MM.1S (cell line): ENCODE data around the gene CALU.

ENCODE experiments used
- DNase-seq: peaks from one replicate; pipeline ENCODE4 v3.0.0-alpha.2; 2015
- H2AFZ ChIP-seq: fragments of 300-600 bp; sonication (generic); 2 replicates; pipeline ENCODE4 v1.6.0; 2016; ENCODE audit warnings: antibody characterized with exemption, low read length
- H3F3A ChIP-seq: fragments of 300-600 bp; sonication (generic); 2 replicates; pipeline ENCODE4 v1.6.1; 2016; ENCODE audit warnings: mild to moderate bottlenecking, antibody characterized with exemption, low read length, moderate library complexity, mixed read lengths; ENCODE audit not compliant: insufficient read depth
- H3K27ac ChIP-seq: fragments of 300-600 bp; sonication (generic); 2 replicates; pipeline ENCODE4 v1.5.1; 2016; ENCODE audit warnings: mild to moderate bottlenecking, low read length
- H3K27me3 ChIP-seq: fragments of 300-600 bp; sonication (generic); replicated peaks from 2 replicates; pipeline ENCODE4 v1.6.0; 2016; ENCODE audit warnings: low read length; ENCODE audit not compliant: insufficient read depth
- H3K36me3 ChIP-seq: fragments of 300-600 bp; sonication (generic); replicated peaks from 2 replicates; pipeline ENCODE4 v1.6.1; 2016; ENCODE audit warnings: mild to moderate bottlenecking, low read length, mixed read lengths; ENCODE audit not compliant: insufficient read depth
- H3K4me1 ChIP-seq: fragments of 300-600 bp; sonication (generic); 2 replicates; pipeline ENCODE4 v1.6.1; 2016; ENCODE audit warnings: low read length, mixed read lengths
- H3K4me2 ChIP-seq: fragments of 300-600 bp; sonication (generic); 2 replicates; pipeline ENCODE4 v1.6.0; 2016; ENCODE audit warnings: low read depth, low read length
- H3K4me3 ChIP-seq: fragments of 300-600 bp; sonication (generic); 2 replicates; pipeline ENCODE4 v1.5.1; 2016; ENCODE audit warnings: low read length, mixed read lengths
- H3K79me2 ChIP-seq: fragments of 300-600 bp; sonication (generic); 2 replicates; pipeline ENCODE4 v1.6.1; 2016; ENCODE audit warnings: mixed run types, low read length, mixed read lengths
- H3K9ac ChIP-seq: fragments of 300-600 bp; sonication (generic); 2 replicates; pipeline ENCODE4 v1.6.1; 2016; ENCODE audit warnings: low read length, mixed read lengths
- H3K9me2 ChIP-seq: fragments of 300-600 bp; sonication (generic); replicated peaks from 2 replicates; pipeline ENCODE4 v1.6.1; 2016; ENCODE audit warnings: mild to moderate bottlenecking, low read length, mixed read lengths; ENCODE audit not compliant: insufficient read depth
- H3K9me3 ChIP-seq: fragments of 300-600 bp; sonication (generic); replicated peaks from 2 replicates; pipeline ENCODE4 v1.6.1; 2016; ENCODE audit warnings: mild to moderate bottlenecking, low read length, mixed read lengths; ENCODE audit not compliant: insufficient read depth
- H4K20me1 ChIP-seq: fragments of 300-600 bp; sonication (generic); 2 replicates; pipeline ENCODE4 v1.6.1; 2016; ENCODE audit warnings: mild to moderate bottlenecking, low read length, moderate library complexity, mixed read lengths; ENCODE audit not compliant: insufficient read depth
- CTCF ChIP-seq: fragments of 300-600 bp; sonication (generic); IDR thresholded peaks from 2 replicates; pipeline ENCODE4 v1.5.1; 2016; ENCODE audit warnings: antibody characterized with exemption, low read length, mixed read lengths
- EZH2 ChIP-seq: fragments of 300-600 bp; sonication (generic); optimal IDR thresholded peaks from 2 replicates; pipeline ENCODE3; 2017; ENCODE audit warnings: low read depth, mild to moderate bottlenecking, antibody characterized with exemption, low read length, mixed read lengths
- EZH2phosphoT487 ChIP-seq: fragments of 300-600 bp; sonication (generic); IDR thresholded peaks from 2 replicates; pipeline ENCODE4 v1.6.1; 2018; ENCODE audit warnings: antibody characterized with exemption, low read length

The CALU gene

GRCh38 chr7:128809363-128809762, 70.2 kb downstream of the CALU start:
- no peaks in the 10 kb centered on the region for H4K20me1 ChIP-seq
- TF ChIP-seq CTCF (no peak), EZH2 (no peak), EZH2phosphoT487 (no peak)
- no peak overlapping the region for H3K9ac ChIP-seq
- H3K36me3 ChIP-seq = no peaks in the 10 kb centered on the region
- H3K4me2 ChIP-seq = no peak overlapping the region
- H3K27ac ChIP-seq = no peak overlapping the region
- no peak overlapping the region for H3K4me3 ChIP-seq
- H3K9me3 ChIP-seq = no peaks in the 10 kb centered on the region
- H3K9me2 ChIP-seq = no peaks in the 10 kb centered on the region
- H3K4me1 ChIP-seq = peaks cover 22% of the 10 kb centered on the region
- no peak overlapping the region for H2AFZ ChIP-seq
- H3K79me2 ChIP-seq = no peaks in the 10 kb centered on the region
- H3K27me3 ChIP-seq = no peaks in the 10 kb centered on the region
- peaks cover 10% of the 10 kb centered on the region for H3F3A ChIP-seq
- no peak for DNase-seq

GRCh38 chr7:128810473-128810872, 71.3 kb downstream of the CALU start:
- TF ChIP-seq CTCF (no peak), EZH2phosphoT487 (no peak), EZH2 (no peak)
- peaks cover 22% of the 10 kb centered on the region for H3K4me1 ChIP-seq
- peaks cover 10% of the 10 kb centered on the region for H3F3A ChIP-seq
- no peaks in the 10 kb centered on the region for H3K9me3 ChIP-seq
- no peak overlapping the region for H3K4me2 ChIP-seq
- H2AFZ ChIP-seq = no peak overlapping the region
- no peak overlapping the region for H3K27ac ChIP-seq
- H4K20me1 ChIP-seq = no peaks in the 10 kb centered on the region
- no peaks in the 10 kb centered on the region for H3K27me3 ChIP-seq
- DNase-seq = no peak
- H3K36me3 ChIP-seq = no peaks in the 10 kb centered on the region
- H3K9ac ChIP-seq = no peak overlapping the region
- H3K9me2 ChIP-seq = no peaks in the 10 kb centered on the region
- H3K4me3 ChIP-seq = no peak overlapping the region
- no peaks in the 10 kb centered on the region for H3K79me2 ChIP-seq

GRCh38 chr7:128810997-128811396, 71.8 kb downstream of the CALU start:
- Histone ChIP-seq H3K79me2 (no peaks in the 10 kb centered on the region), H4K20me1 (no peaks in the 10 kb centered on the region), H3F3A (peaks cover 10% of the 10 kb centered on the region), H3K27me3 (no peaks in the 10 kb centered on the region), H3K9me3 (no peaks in the 10 kb centered on the region), H3K36me3 (no peaks in the 10 kb centered on the region), H3K9ac (no peak overlapping the region), H3K4me2 (no peak overlapping the region), H2AFZ (no peak overlapping the region), H3K4me3 (no peak overlapping the region), H3K4me1 (peaks cover 22% of the 10 kb centered on the region), H3K27ac (no peak overlapping the region), H3K9me2 (no peaks in the 10 kb centered on the region)
- TF ChIP-seq EZH2phosphoT487 = no peak
- TF ChIP-seq EZH2 = no peak
- no peak for TF ChIP-seq CTCF
- no peak for DNase-seq
